Epithelial cell of esophagus (primary cell): ENCODE data around the gene TRAPPC8.

Experiments used
- DNase-seq: peaks from one replicate; pipeline ENCODE4 v3.0.0; 2010; ENCODE audit warnings: low read depth
- H3K4me3 ChIP-seq: 2 replicates; pipeline ENCODE4 v1.5.1; 2011; ENCODE audit warnings: mild to moderate bottlenecking, low read length, control low read depth
- TF ChIP-seq, protein P1 (sequence below): IDR thresholded peaks from 2 replicates; pipeline ENCODE4 v1.5.1; 2011; ENCODE audit warnings: low read depth, mild to moderate bottlenecking, low read length, control low read depth, inconsistent platforms; ENCODE audit not compliant: insufficient read depth; ENCODE audit errors: missing control alignments

Gene TRAPPC8

DNA sequence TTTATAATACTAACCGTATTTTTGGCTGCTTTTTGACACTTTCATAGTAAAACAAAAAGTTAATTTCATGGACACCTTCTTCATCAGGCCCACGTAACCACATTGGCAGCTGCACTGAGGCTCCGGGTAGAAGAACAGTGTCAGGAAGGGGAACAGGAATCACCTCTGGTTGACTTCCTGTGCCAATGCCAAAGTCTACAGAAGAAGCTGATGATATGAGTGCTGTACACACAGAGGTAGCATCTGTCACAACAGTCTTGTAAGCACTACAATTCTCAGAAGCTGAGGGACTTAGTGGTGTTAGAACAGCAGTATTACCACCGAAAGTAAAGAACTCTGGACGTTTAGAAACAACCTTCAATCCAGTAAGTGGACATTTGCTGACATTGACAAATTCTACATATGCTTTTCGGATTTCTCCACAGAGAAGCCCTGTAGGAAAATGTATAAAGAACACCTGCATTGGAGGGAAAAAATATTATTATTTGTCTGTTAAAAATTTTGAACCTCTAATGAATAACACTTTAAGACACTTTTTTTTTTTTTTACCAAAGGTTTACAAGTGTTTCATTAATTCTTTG is 85.3 kb downstream of the TRAPPC8 start:
- TF ChIP-seq, protein P1, sequence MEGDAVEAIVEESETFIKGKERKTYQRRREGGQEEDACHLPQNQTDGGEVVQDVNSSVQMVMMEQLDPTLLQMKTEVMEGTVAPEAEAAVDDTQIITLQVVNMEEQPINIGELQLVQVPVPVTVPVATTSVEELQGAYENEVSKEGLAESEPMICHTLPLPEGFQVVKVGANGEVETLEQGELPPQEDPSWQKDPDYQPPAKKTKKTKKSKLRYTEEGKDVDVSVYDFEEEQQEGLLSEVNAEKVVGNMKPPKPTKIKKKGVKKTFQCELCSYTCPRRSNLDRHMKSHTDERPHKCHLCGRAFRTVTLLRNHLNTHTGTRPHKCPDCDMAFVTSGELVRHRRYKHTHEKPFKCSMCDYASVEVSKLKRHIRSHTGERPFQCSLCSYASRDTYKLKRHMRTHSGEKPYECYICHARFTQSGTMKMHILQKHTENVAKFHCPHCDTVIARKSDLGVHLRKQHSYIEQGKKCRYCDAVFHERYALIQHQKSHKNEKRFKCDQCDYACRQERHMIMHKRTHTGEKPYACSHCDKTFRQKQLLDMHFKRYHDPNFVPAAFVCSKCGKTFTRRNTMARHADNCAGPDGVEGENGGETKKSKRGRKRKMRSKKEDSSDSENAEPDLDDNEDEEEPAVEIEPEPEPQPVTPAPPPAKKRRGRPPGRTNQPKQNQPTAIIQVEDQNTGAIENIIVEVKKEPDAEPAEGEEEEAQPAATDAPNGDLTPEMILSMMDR = no peak
- no peak for DNase-seq
- H3K4me3 ChIP-seq = no peak overlapping the region

DNA sequence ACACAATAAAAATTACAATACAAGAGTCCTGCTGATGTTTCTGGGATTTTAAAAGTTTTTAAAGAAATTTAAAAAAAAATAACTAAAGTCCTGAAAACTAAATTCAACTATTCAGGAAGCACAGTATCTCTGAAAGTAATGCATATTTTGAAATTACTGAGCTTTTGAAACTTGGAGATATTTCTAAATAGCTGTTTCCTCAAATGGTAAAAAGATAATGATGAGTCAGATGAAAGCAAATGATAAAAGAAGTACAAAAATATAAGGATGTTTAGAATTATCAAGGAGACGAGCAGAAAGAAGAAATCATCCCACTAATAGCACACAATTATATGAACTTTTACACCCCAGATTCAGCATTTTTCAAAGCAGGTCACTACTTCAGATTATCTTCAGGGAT is 92.1 kb downstream of the TRAPPC8 start:
- H3K4me3 ChIP-seq = no peak overlapping the region
- no peak for DNase-seq
- TF ChIP-seq, protein P1 = no peak

DNA sequence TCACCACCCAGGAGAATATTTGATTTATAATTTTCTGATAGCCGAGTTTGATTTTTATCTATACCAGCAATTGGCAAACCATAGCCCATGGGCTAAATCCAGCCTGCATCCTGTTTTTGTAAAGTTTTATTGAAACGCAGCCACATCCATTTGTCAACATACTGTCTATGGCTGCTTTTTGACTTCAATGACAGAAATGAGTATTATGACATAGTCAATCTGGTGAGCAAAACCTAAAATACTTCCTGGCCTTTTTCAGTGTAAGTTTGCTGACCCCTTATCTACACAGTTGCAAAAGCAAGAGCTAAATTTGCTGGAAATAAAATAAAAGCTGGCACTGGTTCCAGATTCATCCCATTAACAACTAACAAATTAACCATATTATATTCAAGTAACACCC is 102.4 kb downstream of the TRAPPC8 start:
- H3K4me3 ChIP-seq = no peak overlapping the region
- TF ChIP-seq, protein P1 = no peak
- no peak for DNase-seq

DNA sequence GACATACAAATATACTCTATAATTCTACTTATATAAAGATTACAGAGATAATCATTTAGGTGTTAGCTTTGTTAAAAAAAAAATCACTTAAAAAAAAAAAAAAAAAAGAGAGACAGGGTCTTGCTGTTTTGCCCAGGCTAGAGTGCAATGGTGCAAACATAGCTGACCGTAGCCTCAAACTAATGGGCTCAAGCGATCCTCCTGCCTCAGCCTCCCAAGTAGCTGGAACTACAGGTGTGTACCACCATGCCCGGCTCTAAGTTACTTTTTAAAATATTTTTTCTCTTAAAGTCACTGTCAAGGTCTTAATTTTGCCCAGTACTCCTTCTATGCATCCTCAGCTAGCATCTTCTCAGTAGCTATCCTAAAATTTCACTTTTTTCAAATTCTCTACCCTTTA is 105.0 kb downstream of the TRAPPC8 start:
- H3K4me3 ChIP-seq = no peak overlapping the region
- TF ChIP-seq, protein P1 = no peak
- DNase-seq = no peak

DNA sequence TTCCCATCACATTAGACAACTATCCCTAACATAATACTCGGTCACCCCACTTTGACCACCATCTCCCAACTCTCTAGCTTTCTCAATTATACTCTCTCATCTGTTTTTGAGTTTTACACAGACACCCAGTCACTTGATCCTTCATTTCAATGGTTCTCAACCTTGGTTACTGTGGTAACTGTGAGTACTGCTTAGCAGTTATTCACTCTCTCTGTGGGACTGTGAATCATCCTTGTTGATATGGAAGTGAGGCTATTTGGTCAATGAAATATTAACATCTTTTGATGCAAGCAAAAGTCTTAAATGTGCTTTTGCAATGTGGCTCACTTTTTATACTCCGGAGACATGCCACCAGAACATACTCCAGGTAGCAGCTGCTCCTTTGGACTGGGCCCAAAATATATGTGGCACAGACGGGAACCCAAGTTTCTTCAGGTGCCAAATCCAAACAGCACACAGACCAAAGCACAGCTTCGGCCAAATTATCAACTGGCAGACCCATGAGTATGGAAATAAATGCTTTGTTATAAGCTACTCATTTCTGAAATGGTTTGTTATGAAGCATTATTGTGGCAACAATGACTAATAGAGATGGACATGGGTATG is 107.3 kb downstream of the TRAPPC8 start:
- DNase-seq = peak; percentile 16
- TF ChIP-seq, protein P1 = no peak
- H3K4me3 ChIP-seq = no peak overlapping the region

DNA sequence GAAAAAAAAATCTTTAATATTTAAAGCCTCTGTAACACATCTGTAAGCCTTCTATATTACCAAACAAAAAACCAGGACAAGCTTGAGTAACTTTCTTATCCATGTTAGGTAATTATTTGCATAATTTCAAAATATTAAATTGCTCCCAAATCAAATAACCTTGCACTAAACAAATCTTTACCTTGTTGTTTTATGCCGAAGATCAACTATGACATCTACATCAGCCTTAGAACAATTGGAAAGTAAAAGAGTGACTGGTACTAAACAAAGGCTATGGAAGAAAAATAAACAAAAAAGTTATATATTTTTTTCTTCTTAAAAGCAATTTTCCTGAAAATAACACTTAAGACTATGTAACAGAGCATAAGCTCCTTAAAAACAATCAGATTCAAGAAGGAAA is 111.0 kb downstream of the TRAPPC8 start:
- TF ChIP-seq, protein P1 = no peak
- H3K4me3 ChIP-seq = no peak overlapping the region
- DNase-seq = no peak

DNA sequence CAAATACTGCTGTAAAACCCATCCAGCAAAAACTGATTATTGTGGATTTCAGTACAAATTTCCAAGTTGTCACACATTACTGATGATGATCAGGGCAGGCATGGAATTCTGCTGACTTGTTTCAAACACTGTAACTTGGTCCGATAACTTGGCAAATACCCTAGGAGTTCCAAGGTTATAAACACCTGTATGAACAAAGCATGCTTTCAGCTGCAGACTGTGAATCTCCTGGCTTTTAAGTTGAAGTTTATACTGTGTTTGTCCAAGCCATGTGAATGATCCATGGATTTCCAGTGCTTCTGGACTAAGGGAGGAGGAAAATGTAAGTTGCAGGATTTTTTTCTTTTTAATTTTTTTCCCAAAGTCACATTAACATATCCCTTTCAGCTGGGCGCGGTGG is 112.2 kb downstream of the TRAPPC8 start:
- DNase-seq = no peak
- H3K4me3 ChIP-seq = no peak overlapping the region
- TF ChIP-seq, protein P1 = no peak
